Measurements from ENCODE around the gene AVPR1B. TPM values are rescaled to one million over a fixed set of nuclear protein-coding genes. Genes with fewer than 3 reads are reported as not detected.

The AVPR1B gene
- total RNA-seq, result not detected

DNA sequence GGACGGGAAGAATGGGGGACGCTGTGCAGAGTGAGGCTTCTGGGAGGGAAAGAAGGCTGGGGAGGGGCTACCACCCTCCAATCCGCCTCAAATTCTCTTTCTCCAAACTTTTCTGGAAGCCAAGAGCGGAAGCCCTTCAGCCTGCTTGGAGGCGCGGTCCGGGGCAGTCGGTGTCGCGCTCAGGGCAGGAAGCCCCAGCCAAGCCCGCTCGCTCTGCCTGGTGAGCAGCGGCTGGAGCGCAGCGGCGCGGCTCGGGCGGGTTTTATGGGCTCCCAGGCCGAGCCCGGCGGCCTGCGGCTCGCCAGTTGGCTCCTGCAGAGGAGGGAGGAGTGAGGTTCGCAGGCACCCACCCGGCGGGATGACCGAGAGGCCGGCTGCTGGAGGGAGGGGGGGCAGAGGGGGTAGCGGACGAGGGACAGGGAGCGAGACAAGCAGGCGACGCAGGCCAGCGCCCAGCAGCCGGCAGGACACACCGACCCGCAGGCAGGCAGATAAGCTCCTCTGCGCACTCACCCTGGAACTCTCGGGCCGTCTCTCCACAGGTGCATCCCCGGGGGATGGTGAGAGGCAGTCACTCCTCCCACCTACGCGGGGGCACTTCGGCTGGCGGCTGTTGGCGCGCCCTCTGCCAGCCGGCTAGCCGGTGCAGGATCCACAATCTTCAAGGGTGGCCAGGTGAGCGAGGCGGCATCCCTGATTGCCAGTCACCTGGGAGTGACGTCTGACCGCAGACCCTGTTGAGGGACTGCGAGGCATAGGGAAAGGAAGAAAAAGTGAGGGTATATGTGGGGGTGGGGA lies at the start of gene AVPR1B:
Gene AVPR1B (minus strand): TSS at position 238 of the 798 bp plus-strand sequence. CDS start 498 bp downstream, outside the sequence.
- Histone ChIP-seq H3K27ac (no peak within 1 kb of the TSS), H3K4me1 (ENCODE audit: control insufficient read depth in 1 of 2, low read depth in 2 of 2) (peaks cover 5 to 13% of the 10 kb centered on the region in 2 donors), H3K4me3 (peak within 1 kb of the TSS; percentile 72), H3K36me3 (no peaks in the 10 kb centered on the region), H3K9me3 (peaks cover 7% of the 10 kb centered on the region), H3K27me3 (replicated peaks; ENCODE audit: insufficient read depth) (no peaks in the 10 kb centered on the region)
- TF ChIP-seq, protein P1, sequence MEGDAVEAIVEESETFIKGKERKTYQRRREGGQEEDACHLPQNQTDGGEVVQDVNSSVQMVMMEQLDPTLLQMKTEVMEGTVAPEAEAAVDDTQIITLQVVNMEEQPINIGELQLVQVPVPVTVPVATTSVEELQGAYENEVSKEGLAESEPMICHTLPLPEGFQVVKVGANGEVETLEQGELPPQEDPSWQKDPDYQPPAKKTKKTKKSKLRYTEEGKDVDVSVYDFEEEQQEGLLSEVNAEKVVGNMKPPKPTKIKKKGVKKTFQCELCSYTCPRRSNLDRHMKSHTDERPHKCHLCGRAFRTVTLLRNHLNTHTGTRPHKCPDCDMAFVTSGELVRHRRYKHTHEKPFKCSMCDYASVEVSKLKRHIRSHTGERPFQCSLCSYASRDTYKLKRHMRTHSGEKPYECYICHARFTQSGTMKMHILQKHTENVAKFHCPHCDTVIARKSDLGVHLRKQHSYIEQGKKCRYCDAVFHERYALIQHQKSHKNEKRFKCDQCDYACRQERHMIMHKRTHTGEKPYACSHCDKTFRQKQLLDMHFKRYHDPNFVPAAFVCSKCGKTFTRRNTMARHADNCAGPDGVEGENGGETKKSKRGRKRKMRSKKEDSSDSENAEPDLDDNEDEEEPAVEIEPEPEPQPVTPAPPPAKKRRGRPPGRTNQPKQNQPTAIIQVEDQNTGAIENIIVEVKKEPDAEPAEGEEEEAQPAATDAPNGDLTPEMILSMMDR (IDR thresholded peaks at IDR 0.05), result no peak
- no peak for DNase-seq (ENCODE audit: low spot score)
- no peak for ATAC-seq (ENCODE audit: insufficient number of reproducible peaks, low FRiP score, low read depth)

DNA sequence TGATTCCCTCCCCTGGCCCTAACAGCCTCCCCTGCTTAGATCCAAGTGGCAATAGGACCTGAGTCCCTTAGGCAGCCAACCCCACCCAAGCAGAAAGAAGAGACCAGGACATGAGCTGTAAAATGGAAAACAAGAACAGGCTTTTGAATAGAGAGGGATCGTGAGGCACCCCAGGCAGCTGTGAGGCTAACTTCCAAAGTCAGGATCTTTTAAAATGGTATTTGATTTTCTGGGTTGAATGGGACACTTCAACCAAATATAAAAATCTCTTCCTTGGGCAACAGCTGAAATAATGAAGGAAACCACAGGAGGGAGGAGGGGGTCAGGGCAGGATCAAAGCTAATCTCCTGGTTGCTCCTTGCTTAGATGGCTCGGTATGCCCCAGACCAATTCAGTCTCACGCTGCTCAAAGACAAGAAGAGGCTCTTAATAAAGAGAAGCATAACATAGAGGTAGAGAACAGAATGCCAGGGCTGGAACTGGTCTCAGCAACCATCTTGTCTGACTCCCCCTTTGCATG lies 28.6 kb upstream of the AVPR1B start:
- Histone ChIP-seq H3K36me3 (no peaks in the 10 kb centered on the region), H3K4me3 (no peak overlapping the region), H3K4me1 (ENCODE audit: control insufficient read depth in 1 of 2, low read depth in 2 of 2) (no peaks in the 10 kb centered on the region), H3K9me3 (no peaks in the 10 kb centered on the region), H3K27ac (no peak overlapping the region), H3K27me3 (replicated peaks; ENCODE audit: insufficient read depth) (no peaks in the 10 kb centered on the region)
- DNase-seq (ENCODE audit: low spot score), result no peak
- TF ChIP-seq, protein P1 (IDR thresholded peaks at IDR 0.05), result no peak
- no peak for ATAC-seq (ENCODE audit: insufficient number of reproducible peaks, low FRiP score, low read depth)

- TF ChIP-seq, protein P1 (IDR thresholded peaks at IDR 0.05), result no peak
- H3K27ac ChIP-seq, result no peak overlapping the region
Observed at GRCh38 chr1:206144605-206145004, 27.4 kb upstream of the AVPR1B start.

GRCh38 chr1:206143537-206144172 lies 26.5 kb upstream of the AVPR1B start:
- H3K4me1 ChIP-seq (ENCODE audit: control insufficient read depth in 1 of 2, low read depth in 2 of 2), result no peaks in the 10 kb centered on the region
- no peak for DNase-seq (ENCODE audit: low spot score)
- no peaks in the 10 kb centered on the region for H3K36me3 ChIP-seq
- no peaks in the 10 kb centered on the region for H3K27me3 ChIP-seq (replicated peaks; ENCODE audit: insufficient read depth)
- no peak for ATAC-seq (ENCODE audit: insufficient number of reproducible peaks, low FRiP score, low read depth)
- TF ChIP-seq, protein P1 (IDR thresholded peaks at IDR 0.05), result no peak
- no peak overlapping the region for H3K27ac ChIP-seq
- no peak overlapping the region for H3K4me3 ChIP-seq
- no peaks in the 10 kb centered on the region for H3K9me3 ChIP-seq

More at GRCh38 chr1:206144605-206145004, 27.4 kb upstream of the AVPR1B start:
- H3K36me3 ChIP-seq, result no peaks in the 10 kb centered on the region
- no peak for ATAC-seq (ENCODE audit: insufficient number of reproducible peaks, low FRiP score, low read depth)
- no peaks in the 10 kb centered on the region for H3K27me3 ChIP-seq (replicated peaks; ENCODE audit: insufficient read depth)
- no peak for DNase-seq (ENCODE audit: low spot score)
- H3K9me3 ChIP-seq, result no peaks in the 10 kb centered on the region
- H3K4me1 ChIP-seq (ENCODE audit: control insufficient read depth in 1 of 2, low read depth in 2 of 2), result no peaks in the 10 kb centered on the region
- no peak overlapping the region for H3K4me3 ChIP-seq

DNA sequence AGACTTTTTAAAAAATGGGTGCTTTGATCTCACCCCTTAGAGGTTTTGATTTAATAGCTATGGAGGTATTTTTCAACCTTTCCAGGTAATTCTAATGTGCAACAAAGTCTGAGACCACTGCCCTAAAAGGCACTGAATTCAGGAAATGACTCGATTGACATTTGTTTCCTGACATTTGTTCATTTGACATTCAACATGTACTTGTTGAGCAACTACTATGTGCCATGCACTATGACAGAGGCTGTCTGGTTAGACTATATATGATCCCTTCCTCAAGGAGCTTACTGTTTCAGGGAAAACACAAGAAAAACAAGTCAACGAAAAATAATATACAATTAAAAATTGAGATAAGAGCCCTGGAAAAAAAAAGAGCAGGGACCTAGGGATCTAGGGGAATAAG lies 25.6 kb upstream of the AVPR1B start:
- H3K4me1 ChIP-seq (ENCODE audit: control insufficient read depth in 1 of 2, low read depth in 2 of 2), result no peaks in the 10 kb centered on the region
- no peaks in the 10 kb centered on the region for H3K9me3 ChIP-seq
- TF ChIP-seq, protein P1 (IDR thresholded peaks at IDR 0.05), result no peak
- H3K27ac ChIP-seq, result no peak overlapping the region
- ATAC-seq (ENCODE audit: insufficient number of reproducible peaks, low FRiP score, low read depth) (no peak), DNase-seq (ENCODE audit: low spot score) (no peak)
- H3K27me3 ChIP-seq (replicated peaks; ENCODE audit: insufficient read depth), result no peaks in the 10 kb centered on the region
- H3K4me3 ChIP-seq, result no peak overlapping the region
- H3K36me3 ChIP-seq, result no peaks in the 10 kb centered on the region

Data from thoracic aorta (tissue), 2 donors.